GM10266 (cell line): ENCODE measurements around the gene SAPCD1.

Source experiments
- DNase-seq: peaks from one replicate; pipeline ENCODE4 v3.0.0; 2012; ENCODE audit errors: extremely low spot score
- TF ChIP-seq, protein P1 (sequence below): IDR thresholded peaks from 2 replicates; pipeline ENCODE4 v1.5.1; 2012; ENCODE audit warnings: mild to moderate bottlenecking, low read depth; ENCODE audit not compliant: control insufficient read depth, insufficient read depth; ENCODE audit errors: missing control alignments

SAPCD1 gene

DNA sequence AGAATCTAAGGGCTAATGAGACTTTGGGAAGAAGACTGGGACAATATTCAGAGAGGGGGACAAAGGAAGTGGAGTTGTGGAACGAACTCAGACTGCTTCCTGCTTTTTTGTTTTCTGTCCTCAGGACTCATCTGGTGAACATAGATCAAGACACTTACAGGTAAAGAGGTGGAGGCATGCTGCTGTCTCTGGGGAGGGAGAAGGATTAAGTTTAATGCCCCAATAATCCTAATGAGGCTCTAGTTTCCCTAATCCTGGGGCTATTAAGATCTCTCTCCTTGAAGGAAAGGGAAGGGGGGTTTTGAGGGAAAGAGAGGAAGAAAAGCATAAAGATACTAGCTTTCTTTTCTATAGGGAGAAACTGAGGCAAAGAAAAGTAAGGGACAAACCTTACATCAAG, 18.0 kb upstream of the SAPCD1 start:
- DNase-seq: no peak
- TF ChIP-seq, protein P1, sequence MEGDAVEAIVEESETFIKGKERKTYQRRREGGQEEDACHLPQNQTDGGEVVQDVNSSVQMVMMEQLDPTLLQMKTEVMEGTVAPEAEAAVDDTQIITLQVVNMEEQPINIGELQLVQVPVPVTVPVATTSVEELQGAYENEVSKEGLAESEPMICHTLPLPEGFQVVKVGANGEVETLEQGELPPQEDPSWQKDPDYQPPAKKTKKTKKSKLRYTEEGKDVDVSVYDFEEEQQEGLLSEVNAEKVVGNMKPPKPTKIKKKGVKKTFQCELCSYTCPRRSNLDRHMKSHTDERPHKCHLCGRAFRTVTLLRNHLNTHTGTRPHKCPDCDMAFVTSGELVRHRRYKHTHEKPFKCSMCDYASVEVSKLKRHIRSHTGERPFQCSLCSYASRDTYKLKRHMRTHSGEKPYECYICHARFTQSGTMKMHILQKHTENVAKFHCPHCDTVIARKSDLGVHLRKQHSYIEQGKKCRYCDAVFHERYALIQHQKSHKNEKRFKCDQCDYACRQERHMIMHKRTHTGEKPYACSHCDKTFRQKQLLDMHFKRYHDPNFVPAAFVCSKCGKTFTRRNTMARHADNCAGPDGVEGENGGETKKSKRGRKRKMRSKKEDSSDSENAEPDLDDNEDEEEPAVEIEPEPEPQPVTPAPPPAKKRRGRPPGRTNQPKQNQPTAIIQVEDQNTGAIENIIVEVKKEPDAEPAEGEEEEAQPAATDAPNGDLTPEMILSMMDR: no peak

DNA sequence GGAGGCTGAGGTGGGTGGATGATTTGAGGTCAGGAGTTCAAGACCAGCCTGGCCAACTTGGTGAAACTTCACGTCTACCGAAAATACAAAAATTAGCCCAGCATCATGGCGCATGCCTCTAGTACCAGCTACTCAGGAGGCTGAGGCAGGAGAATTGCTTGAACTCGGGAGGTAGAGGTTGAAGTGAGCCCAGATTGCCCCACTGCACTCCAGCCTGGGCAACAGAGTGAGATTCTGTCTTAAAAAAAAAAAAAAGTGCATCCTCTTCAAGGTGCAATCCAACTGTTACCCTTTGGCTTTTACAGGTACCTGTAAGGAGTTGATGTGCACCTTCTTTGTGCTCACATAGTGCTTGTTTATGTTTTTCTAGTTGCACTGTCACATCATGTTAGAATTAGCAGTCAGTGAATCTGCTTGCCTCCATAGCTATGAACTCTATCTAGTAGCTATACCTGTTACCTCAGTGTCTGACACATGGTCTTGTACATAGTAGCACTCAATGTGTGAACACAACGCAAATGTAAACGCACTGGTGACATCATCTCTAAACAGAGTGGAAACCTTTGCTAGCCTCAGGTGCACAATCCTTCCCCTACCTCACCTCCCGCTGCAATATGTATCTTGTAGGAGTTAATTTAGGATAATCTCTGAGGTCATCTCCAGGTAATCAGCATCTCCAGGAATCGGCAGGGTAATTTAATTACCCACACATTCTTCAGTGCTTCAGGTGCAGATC, 13.0 kb upstream of the SAPCD1 start:
- DNase-seq: no peak
- TF ChIP-seq, protein P1: no peak

DNA sequence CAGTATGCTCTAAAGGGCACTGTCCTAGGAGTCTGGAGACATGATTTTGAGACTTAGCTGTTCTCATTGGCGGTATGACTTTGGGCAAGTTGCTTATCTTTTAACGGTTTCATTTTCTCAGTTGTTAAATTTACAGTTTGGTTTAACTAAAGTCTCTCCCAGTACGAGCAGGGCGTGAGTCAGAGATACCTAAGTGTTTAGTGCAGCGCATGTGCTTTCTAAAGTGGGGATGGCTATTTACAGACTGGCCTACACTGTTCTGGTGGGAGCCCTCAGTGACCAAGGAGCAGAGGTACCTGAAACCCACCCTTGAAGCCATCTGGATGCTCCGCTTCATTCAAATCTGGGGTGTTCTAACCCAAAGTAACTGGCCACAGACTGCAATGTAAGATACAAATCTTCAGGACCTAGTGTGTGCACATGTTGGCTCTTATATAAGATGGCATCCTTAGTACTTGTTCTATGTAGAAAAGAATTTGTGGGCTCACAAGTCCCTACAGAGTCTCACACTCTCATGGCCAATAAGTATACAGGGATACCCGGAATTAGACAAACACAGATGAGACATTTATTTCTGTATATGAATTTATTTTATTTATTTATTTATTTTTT, 11.9 kb upstream of the SAPCD1 start:
- TF ChIP-seq, protein P1: no peak
- no peak for DNase-seq

DNA sequence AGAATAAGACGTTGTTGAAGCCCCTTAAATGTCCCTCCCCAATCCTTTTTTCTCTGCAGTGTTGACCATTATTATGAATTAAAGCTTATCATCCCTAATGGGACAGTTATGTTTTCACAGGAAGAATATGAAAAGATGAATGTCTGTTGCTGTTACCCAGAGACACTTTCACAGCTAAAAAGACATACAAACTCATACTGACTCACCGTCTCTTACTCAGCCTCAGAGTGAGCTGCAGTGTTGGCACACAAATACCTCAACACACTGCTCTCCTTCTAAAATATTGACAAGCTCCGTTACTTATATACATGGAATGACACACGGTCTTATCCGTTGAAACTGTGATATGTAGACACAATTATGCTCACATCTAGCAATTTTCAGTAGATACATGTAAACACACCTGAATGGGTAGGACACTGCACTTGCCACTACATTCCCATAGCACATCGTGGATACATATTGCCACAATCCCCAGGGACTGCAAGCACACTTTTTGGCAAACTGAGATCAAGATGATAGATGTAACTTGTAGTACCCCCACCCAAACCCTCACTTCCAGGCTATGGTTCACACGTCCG, 9.6 kb upstream of the SAPCD1 start:
- no peak for DNase-seq
- TF ChIP-seq, protein P1: no peak

DNA sequence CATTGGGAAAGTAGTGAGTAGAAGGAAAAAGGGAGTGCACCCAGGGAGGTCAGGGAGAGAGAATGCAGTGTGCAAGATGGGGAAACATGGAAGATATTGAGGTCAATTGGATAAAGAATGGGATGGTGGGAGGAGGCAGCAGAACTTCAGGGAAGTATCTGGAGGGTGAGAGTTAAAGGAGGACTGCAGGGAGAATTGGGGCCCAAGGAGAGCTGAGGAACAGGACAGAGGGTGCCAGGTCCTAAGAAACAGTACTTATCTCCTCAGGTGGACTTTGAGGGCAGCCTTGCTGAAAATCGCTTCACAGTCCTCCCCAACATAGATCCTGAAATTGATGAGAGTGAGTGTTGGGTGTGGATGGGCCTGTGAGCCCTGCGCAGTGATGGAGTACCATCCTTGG, 4.2 kb upstream of the SAPCD1 start:
- DNase-seq: no peak
- TF ChIP-seq, protein P1: no peak

DNA sequence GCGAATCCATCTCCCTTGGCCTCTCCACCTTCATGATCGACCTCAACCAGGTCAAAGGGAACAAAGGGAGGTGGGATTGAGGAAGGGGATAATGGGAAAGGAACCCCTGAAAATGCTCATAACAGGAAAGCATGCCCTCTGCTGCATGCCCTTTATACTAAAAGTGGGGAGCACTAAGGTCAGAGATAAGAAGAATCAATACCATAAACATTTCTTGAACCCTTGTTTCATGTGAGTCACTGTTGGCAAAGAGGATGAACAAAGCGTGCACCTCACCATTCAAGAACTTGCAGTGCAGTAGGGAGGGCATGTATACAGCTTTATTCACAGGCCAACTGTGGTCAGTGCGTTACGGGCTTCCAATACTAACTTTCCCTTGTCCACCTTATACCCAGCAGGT, 1.7 kb upstream of the SAPCD1 start:
- no peak for DNase-seq
- TF ChIP-seq, protein P1: no peak

DNA sequence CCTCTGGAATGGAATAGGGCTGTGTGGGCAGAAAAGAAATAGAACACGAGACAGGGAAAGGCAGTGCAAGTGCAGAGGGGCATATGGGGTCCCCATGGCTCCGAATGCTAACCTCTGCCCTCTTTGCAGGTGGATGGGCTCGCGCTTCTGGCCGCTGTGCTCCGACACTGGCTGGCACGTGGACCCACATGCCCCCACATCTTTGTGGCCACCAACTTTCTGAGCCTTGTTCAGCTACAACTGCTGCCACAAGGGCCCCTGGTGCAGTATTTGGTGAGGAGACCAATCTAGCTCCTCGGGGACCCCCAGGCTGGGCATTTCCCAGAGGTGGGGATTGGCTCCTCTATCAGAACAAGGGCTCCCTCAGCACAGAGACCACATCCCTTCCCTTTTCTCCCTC, 1.1 kb upstream of the SAPCD1 start:
- TF ChIP-seq, protein P1: no peak

More for the DNA sequence above, 1.1 kb upstream of the SAPCD1 start:
- no peak for DNase-seq
